ENCODE results near the gene CCDC91. TPM values are rescaled to one million over a fixed set of nuclear protein-coding genes. Genes with fewer than 3 reads are reported as not detected.

The CCDC91 gene
- total RNA-seq, 1 experiment from 2014 or later = 15.7 TPM

DNA sequence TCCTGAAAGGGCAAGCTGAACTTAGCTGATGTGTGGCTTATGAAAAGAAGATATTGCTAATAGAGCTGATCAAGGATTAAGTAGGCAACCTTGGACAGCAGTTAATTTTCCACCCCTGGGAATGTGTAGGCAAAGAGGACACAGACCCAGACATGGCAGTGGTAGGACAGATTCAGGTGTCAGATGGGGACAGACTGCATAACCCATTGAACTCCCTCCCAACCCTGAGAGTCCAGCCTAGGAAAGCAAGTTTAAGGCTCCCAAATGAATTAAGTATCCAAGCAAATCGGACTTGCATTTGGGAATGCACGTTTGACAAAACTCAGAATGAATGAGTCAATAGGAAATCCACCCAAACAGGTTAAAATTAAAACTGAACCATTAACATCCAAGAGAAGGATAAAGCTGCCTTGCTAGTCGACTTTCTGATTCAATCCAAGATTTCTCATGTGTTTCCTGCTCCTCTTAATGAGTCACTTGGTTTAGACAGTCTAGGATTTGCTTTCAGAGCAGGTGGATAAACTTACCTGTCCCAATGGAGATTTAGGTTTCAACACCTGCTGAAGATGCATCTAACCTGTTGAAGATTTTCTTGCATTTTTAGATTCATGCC lies 385.4 kb downstream of the CCDC91 start (continued):
- no peak for TF ChIP-seq KAT7 (CRISPR knock-in tag; IDR thresholded peaks at IDR 0.05; ENCODE audit: borderline replicate concordance)
- TF ChIP-seq, protein P1, sequence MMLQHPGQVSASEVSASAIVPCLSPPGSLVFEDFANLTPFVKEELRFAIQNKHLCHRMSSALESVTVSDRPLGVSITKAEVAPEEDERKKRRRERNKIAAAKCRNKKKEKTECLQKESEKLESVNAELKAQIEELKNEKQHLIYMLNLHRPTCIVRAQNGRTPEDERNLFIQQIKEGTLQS (CRISPR knock-in tag; conservative IDR thresholded peaks at IDR 0.05) = no peak
- no peak for TF ChIP-seq JAZF1 (CRISPR knock-in tag; IDR thresholded peaks at IDR 0.05)
- no peak for TF ChIP-seq ETV6 (CRISPR knock-in tag; IDR thresholded peaks at IDR 0.05)
- TF ChIP-seq, protein P2, sequence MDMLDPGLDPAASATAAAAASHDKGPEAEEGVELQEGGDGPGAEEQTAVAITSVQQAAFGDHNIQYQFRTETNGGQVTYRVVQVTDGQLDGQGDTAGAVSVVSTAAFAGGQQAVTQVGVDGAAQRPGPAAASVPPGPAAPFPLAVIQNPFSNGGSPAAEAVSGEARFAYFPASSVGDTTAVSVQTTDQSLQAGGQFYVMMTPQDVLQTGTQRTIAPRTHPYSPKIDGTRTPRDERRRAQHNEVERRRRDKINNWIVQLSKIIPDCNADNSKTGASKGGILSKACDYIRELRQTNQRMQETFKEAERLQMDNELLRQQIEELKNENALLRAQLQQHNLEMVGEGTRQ (CRISPR knock-in tag; IDR thresholded peaks at IDR 0.05) = no peak
- no peak for TF ChIP-seq HMGA2 (CRISPR knock-in tag; IDR thresholded peaks at IDR 0.05)

DNA sequence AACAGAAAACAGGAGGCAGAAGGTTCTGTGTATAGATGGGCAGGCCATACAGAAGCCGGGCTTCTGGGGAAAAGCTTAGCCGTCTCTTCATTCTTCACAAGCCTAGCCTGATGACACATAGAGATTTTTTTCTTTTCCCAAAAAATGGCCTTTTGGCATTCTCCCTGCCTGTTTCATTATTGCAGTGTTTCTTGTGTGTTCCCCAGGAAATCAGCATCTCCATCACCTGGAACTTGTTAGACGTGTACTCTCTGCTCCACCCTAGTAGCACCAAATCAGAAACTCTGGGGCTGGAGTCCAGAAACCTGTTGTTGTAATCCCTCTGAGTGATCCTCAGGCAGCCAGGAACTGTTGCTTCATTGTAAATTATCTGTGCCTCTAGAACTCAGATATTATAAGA lies 388.1 kb downstream of the CCDC91 start:
- no peaks in the 10 kb centered on the region for H3K27me3 Mint-ChIP-seq (ENCODE audit: low read depth)
- TF ChIP-seq, protein P3, sequence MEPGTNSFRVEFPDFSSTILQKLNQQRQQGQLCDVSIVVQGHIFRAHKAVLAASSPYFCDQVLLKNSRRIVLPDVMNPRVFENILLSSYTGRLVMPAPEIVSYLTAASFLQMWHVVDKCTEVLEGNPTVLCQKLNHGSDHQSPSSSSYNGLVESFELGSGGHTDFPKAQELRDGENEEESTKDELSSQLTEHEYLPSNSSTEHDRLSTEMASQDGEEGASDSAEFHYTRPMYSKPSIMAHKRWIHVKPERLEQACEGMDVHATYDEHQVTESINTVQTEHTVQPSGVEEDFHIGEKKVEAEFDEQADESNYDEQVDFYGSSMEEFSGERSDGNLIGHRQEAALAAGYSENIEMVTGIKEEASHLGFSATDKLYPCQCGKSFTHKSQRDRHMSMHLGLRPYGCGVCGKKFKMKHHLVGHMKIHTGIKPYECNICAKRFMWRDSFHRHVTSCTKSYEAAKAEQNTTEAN (CRISPR knock-in tag; IDR thresholded peaks at IDR 0.05) = no peak
- TF ChIP-seq ZNF423 (CRISPR knock-in tag; IDR thresholded peaks at IDR 0.05) (no peak), NFATC4 (CRISPR knock-in tag; IDR thresholded peaks at IDR 0.05) (no peak), GRHL2 (CRISPR knock-in tag; IDR thresholded peaks at IDR 0.05; ENCODE audit: insufficient replicate concordance, severe bottlenecking) (no peak), NFYB (CRISPR knock-in tag; conservative IDR thresholded peaks at IDR 0.05; ENCODE audit: low read depth) (no peak), CBFB (CRISPR knock-in tag; IDR thresholded peaks at IDR 0.05; ENCODE audit: low read depth) (no peak), NFE2L1 (CRISPR knock-in tag; IDR thresholded peaks at IDR 0.05) (no peak), ATF1 (CRISPR knock-in tag; IDR thresholded peaks at IDR 0.05) (no peak)
- TF ChIP-seq, protein P4, sequence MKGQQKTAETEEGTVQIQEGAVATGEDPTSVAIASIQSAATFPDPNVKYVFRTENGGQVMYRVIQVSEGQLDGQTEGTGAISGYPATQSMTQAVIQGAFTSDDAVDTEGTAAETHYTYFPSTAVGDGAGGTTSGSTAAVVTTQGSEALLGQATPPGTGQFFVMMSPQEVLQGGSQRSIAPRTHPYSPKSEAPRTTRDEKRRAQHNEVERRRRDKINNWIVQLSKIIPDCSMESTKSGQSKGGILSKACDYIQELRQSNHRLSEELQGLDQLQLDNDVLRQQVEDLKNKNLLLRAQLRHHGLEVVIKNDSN (CRISPR knock-in tag; IDR thresholded peaks at IDR 0.05) = no peak
- TF ChIP-seq, protein P5, sequence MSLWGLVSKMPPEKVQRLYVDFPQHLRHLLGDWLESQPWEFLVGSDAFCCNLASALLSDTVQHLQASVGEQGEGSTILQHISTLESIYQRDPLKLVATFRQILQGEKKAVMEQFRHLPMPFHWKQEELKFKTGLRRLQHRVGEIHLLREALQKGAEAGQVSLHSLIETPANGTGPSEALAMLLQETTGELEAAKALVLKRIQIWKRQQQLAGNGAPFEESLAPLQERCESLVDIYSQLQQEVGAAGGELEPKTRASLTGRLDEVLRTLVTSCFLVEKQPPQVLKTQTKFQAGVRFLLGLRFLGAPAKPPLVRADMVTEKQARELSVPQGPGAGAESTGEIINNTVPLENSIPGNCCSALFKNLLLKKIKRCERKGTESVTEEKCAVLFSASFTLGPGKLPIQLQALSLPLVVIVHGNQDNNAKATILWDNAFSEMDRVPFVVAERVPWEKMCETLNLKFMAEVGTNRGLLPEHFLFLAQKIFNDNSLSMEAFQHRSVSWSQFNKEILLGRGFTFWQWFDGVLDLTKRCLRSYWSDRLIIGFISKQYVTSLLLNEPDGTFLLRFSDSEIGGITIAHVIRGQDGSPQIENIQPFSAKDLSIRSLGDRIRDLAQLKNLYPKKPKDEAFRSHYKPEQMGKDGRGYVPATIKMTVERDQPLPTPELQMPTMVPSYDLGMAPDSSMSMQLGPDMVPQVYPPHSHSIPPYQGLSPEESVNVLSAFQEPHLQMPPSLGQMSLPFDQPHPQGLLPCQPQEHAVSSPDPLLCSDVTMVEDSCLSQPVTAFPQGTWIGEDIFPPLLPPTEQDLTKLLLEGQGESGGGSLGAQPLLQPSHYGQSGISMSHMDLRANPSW (CRISPR knock-in tag; conservative IDR thresholded peaks at IDR 0.05; ENCODE audit: low read depth) = no peak
- TF ChIP-seq, protein P2 (CRISPR knock-in tag; IDR thresholded peaks at IDR 0.05) = no peak
- TF ChIP-seq, protein P6, sequence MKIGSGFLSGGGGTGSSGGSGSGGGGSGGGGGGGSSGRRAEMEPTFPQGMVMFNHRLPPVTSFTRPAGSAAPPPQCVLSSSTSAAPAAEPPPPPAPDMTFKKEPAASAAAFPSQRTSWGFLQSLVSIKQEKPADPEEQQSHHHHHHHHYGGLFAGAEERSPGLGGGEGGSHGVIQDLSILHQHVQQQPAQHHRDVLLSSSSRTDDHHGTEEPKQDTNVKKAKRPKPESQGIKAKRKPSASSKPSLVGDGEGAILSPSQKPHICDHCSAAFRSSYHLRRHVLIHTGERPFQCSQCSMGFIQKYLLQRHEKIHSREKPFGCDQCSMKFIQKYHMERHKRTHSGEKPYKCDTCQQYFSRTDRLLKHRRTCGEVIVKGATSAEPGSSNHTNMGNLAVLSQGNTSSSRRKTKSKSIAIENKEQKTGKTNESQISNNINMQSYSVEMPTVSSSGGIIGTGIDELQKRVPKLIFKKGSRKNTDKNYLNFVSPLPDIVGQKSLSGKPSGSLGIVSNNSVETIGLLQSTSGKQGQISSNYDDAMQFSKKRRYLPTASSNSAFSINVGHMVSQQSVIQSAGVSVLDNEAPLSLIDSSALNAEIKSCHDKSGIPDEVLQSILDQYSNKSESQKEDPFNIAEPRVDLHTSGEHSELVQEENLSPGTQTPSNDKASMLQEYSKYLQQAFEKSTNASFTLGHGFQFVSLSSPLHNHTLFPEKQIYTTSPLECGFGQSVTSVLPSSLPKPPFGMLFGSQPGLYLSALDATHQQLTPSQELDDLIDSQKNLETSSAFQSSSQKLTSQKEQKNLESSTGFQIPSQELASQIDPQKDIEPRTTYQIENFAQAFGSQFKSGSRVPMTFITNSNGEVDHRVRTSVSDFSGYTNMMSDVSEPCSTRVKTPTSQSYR (CRISPR knock-in tag; IDR thresholded peaks at IDR 0.05) = no peak
- TF ChIP-seq, protein P7, sequence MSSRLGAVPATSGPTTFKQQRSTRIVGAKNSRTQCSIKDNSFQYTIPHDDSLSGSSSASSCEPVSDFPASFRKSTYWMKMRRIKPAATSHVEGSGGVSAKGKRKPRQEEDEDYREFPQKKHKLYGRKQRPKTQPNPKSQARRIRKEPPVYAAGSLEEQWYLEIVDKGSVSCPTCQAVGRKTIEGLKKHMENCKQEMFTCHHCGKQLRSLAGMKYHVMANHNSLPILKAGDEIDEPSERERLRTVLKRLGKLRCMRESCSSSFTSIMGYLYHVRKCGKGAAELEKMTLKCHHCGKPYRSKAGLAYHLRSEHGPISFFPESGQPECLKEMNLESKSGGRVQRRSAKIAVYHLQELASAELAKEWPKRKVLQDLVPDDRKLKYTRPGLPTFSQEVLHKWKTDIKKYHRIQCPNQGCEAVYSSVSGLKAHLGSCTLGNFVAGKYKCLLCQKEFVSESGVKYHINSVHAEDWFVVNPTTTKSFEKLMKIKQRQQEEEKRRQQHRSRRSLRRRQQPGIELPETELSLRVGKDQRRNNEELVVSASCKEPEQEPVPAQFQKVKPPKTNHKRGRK (CRISPR knock-in tag; IDR thresholded peaks at IDR 0.05; ENCODE audit: borderline replicate concordance) = no peak
- TF ChIP-seq, protein P8, sequence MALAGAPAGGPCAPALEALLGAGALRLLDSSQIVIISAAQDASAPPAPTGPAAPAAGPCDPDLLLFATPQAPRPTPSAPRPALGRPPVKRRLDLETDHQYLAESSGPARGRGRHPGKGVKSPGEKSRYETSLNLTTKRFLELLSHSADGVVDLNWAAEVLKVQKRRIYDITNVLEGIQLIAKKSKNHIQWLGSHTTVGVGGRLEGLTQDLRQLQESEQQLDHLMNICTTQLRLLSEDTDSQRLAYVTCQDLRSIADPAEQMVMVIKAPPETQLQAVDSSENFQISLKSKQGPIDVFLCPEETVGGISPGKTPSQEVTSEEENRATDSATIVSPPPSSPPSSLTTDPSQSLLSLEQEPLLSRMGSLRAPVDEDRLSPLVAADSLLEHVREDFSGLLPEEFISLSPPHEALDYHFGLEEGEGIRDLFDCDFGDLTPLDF (CRISPR knock-in tag; IDR thresholded peaks at IDR 0.05) = no peak
- TF ChIP-seq, protein P9, sequence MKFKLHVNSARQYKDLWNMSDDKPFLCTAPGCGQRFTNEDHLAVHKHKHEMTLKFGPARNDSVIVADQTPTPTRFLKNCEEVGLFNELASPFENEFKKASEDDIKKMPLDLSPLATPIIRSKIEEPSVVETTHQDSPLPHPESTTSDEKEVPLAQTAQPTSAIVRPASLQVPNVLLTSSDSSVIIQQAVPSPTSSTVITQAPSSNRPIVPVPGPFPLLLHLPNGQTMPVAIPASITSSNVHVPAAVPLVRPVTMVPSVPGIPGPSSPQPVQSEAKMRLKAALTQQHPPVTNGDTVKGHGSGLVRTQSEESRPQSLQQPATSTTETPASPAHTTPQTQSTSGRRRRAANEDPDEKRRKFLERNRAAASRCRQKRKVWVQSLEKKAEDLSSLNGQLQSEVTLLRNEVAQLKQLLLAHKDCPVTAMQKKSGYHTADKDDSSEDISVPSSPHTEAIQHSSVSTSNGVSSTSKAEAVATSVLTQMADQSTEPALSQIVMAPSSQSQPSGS (CRISPR knock-in tag; IDR thresholded peaks at IDR 0.05; ENCODE audit: borderline replicate concordance, low read depth) = no peak
- ChIA-PET CTCF (no interaction called here), POLR2A (no interaction called here)
- peaks cover 6% of the 10 kb centered on the region for H3K9me3 Mint-ChIP-seq
- H3K4me3 Mint-ChIP-seq = no peak overlapping the region
- ATAC-seq = no peak
- DNase-seq (ENCODE audit: low spot score) = no peak
- no peaks in the 10 kb centered on the region for H3K4me1 Mint-ChIP-seq
- H3K27ac Mint-ChIP-seq = no peak overlapping the region
- H3K36me3 Mint-ChIP-seq = no peaks in the 10 kb centered on the region
